ENCODE data around the gene GARIN5A.

- TF ChIP-seq CTCF (IDR thresholded peaks at IDR 0.05) (no peak), FOXJ3 (CRISPR knock-in tag; IDR thresholded peaks at IDR 0.05; ENCODE audit: borderline replicate concordance) (no peak), CREM (CRISPR knock-in tag; IDR thresholded peaks at IDR 0.05) (no peak), E2F4 (CRISPR knock-in tag; IDR thresholded peaks at IDR 0.05; ENCODE audit: borderline replicate concordance, low read depth) (no peak), ESRRA (CRISPR knock-in tag; IDR thresholded peaks at IDR 0.05; ENCODE audit: borderline replicate concordance) (no peak)
Measured at GRCh38 chr19:50447750-50448149, 28.9 kb downstream of the GARIN5A start.

Measured in WTC11 (cell line).